H9 (cell line): ENCODE measurements around the gene SLC12A5. TPM values are rescaled to one million over a fixed set of nuclear protein-coding genes. Genes with fewer than 3 reads are reported as not detected.

Experiments
- DNase-seq: peaks from one replicate; pipeline ENCODE4 v3.0.0-alpha.2; 2017
- H2AFZ ChIP-seq: one replicate; pipeline ENCODE4 v1.6.1; 2013; ENCODE audit warnings: mild to moderate bottlenecking, low read length, control low read depth, moderate library complexity
- H2AK5ac ChIP-seq: 2 replicates; pipeline ENCODE4 v1.6.1; 2013; ENCODE audit warnings: low read length, control low read depth, mixed read lengths; ENCODE audit not compliant: insufficient read length
- H2BK120ac ChIP-seq: one replicate; pipeline ENCODE4 v1.6.1; 2013; ENCODE audit warnings: low read depth, mild to moderate bottlenecking, low read length, control low read depth, inconsistent platforms; ENCODE audit not compliant: poor library complexity, severe bottlenecking
- H2BK12ac ChIP-seq: 2 replicates; pipeline ENCODE4 v1.6.1; 2013; ENCODE audit warnings: low read length, control low read depth, mixed read lengths, low read depth; ENCODE audit not compliant: insufficient read length
- H2BK15ac ChIP-seq: 2 replicates; pipeline ENCODE4 v1.6.1; 2013; ENCODE audit warnings: low read depth, low read length, control low read depth
- H2BK20ac ChIP-seq: one replicate; pipeline ENCODE4 v1.6.1; 2013; ENCODE audit warnings: low read depth, mild to moderate bottlenecking, low read length, control low read depth, inconsistent platforms; ENCODE audit not compliant: poor library complexity, severe bottlenecking
- H2BK5ac ChIP-seq: 2 replicates; pipeline ENCODE4 v1.6.1; 2013; ENCODE audit warnings: low read length, control low read depth, mixed read lengths; ENCODE audit not compliant: insufficient read length
- H3K14ac ChIP-seq: 2 replicates; pipeline ENCODE4 v1.6.1; 2013; ENCODE audit warnings: low read length, control low read depth; ENCODE audit not compliant: insufficient read depth
- H3K18ac ChIP-seq: 2 replicates; pipeline ENCODE4 v1.6.1; 2013; ENCODE audit warnings: low read depth, mild to moderate bottlenecking, mixed read lengths, low read length, control low read depth; ENCODE audit not compliant: insufficient read length
- H3K23ac ChIP-seq: 2 replicates; pipeline ENCODE4 v1.6.1; 2013; ENCODE audit warnings: low read length, control low read depth, mixed read lengths, low read depth; ENCODE audit not compliant: insufficient read length
- H3K23me2 ChIP-seq: 2 replicates; pipeline ENCODE4 v1.6.1; 2013; ENCODE audit warnings: low read depth, mild to moderate bottlenecking, mixed read lengths, low read length, control low read depth; ENCODE audit not compliant: insufficient read length, poor library complexity, severe bottlenecking
- H3K27ac ChIP-seq: 2 replicates; pipeline ENCODE4 v1.5.1; 2013; ENCODE audit warnings: low read length, control low read depth, mixed read lengths, low read depth; ENCODE audit not compliant: insufficient read length
- H3K27me3 ChIP-seq: 2 replicates; pipeline ENCODE4 v1.6.1; 2013; ENCODE audit warnings: low read length, control low read depth, inconsistent platforms; ENCODE audit not compliant: insufficient read depth
- H3K4ac ChIP-seq: 2 replicates; pipeline ENCODE4 v1.6.1; 2013; ENCODE audit warnings: low read depth, mild to moderate bottlenecking, control low read depth, inconsistent platforms, low read length, moderate library complexity
- H3K4me1 ChIP-seq: 2 replicates; pipeline ENCODE4 v1.6.1; 2013; ENCODE audit warnings: low read length, control low read depth, inconsistent platforms; ENCODE audit not compliant: insufficient read depth
- H3K4me2 ChIP-seq: 2 replicates; pipeline ENCODE4 v1.6.1; 2013; ENCODE audit warnings: low read length, control low read depth, mixed read lengths; ENCODE audit not compliant: insufficient read length, insufficient read depth
- H3K56ac ChIP-seq: 2 replicates; pipeline ENCODE4 v1.6.1; 2013; ENCODE audit warnings: low read depth, mild to moderate bottlenecking, mixed read lengths, low read length, control low read depth; ENCODE audit not compliant: insufficient read length
- H3K79me1 ChIP-seq: 2 replicates; pipeline ENCODE4 v1.6.1; 2013; ENCODE audit warnings: low read depth, mild to moderate bottlenecking, moderate library complexity, low read length, control low read depth, inconsistent platforms; ENCODE audit not compliant: insufficient read depth, poor library complexity, severe bottlenecking
- H3K79me2 ChIP-seq: 2 replicates; pipeline ENCODE4 v1.6.1; 2013; ENCODE audit warnings: low read length, control low read depth, inconsistent platforms; ENCODE audit not compliant: insufficient read depth
- H3K9ac ChIP-seq: 2 replicates; pipeline ENCODE4 v1.6.1; 2013; ENCODE audit warnings: low read length, control low read depth, mixed read lengths; ENCODE audit not compliant: insufficient read length; ENCODE audit errors: extremely low read depth
- H3K9me3 ChIP-seq: one replicate; pipeline ENCODE4 v1.6.1; 2013; ENCODE audit warnings: low read depth, low read length, inconsistent platforms; ENCODE audit not compliant: control insufficient read depth
- H3T11ph ChIP-seq: one replicate; pipeline ENCODE4 v1.6.1; 2013; ENCODE audit warnings: mild to moderate bottlenecking, low read length, control low read depth, inconsistent platforms
- H4K20me1 ChIP-seq: one replicate; pipeline ENCODE4 v1.6.1; 2013; ENCODE audit not compliant: control insufficient read depth, insufficient read length, insufficient read depth
- H4K5ac ChIP-seq: 2 replicates; pipeline ENCODE4 v1.6.1; 2013; ENCODE audit warnings: low read depth, mild to moderate bottlenecking, mixed read lengths, low read length, control low read depth; ENCODE audit not compliant: insufficient read length
- H4K8ac ChIP-seq: replicated peaks from 2 replicates; pipeline ENCODE4 v1.6.1; 2013; ENCODE audit warnings: low read length, control low read depth, mixed read lengths, low read depth; ENCODE audit not compliant: insufficient read length
- H4K91ac ChIP-seq: 2 replicates; pipeline ENCODE4 v1.6.1; 2013; ENCODE audit warnings: low read depth, mild to moderate bottlenecking, moderate library complexity, mixed read lengths, low read length, control low read depth; ENCODE audit not compliant: insufficient read length
- H3K27ac Mint-ChIP-seq, 3 experiments: 2 replicates in 2 of 3; 3 replicates in 1 of 3; pipeline ENCODE4 v1.8.0; 2020 to 2021; ENCODE audit warnings: mixed read lengths in 3 of 3, mild to moderate bottlenecking in 1 of 3, moderate library complexity in 1 of 3
- H3K27me3 Mint-ChIP-seq: 2 replicates; pipeline ENCODE4 v1.8.0; 2021; ENCODE audit warnings: low read depth, mild to moderate bottlenecking, moderate library complexity, mixed read lengths
- H3K36me3 Mint-ChIP-seq, 3 experiments: 2 replicates in 2 of 3; 3 replicates in 1 of 3; pipeline ENCODE4 v1.8.0; 2020 to 2021; ENCODE audit warnings: low read depth in 3 of 3, mixed read lengths in 3 of 3; ENCODE audit not compliant: insufficient read depth in 1 of 3
- H3K4me1 Mint-ChIP-seq, 2 experiments: 2 replicates each; pipeline ENCODE4 v1.8.0; 2020; ENCODE audit warnings: mixed read lengths in 2 of 2
- H3K4me3 Mint-ChIP-seq, 2 experiments: 2 replicates in 1 of 2; 3 replicates in 1 of 2; pipeline ENCODE4 v1.8.0; 2020 to 2021; ENCODE audit warnings: mild to moderate bottlenecking in 2 of 2, mixed read lengths in 2 of 2, moderate library complexity in 1 of 2
- H3K9me3 Mint-ChIP-seq, 2 experiments: 2 replicates in 1 of 2; 3 replicates in 1 of 2; pipeline ENCODE4 v1.8.0; 2020; ENCODE audit warnings: mild to moderate bottlenecking in 2 of 2, mixed read lengths in 2 of 2, moderate library complexity in 1 of 2
- CTCF ChIP-seq: fragments of 200-600 bp; sonication (generic); conservative IDR thresholded peaks from 3 replicates; pipeline ENCODE4 v1.8.0; 2021; ENCODE audit warnings: antibody characterized with exemption, mild to moderate bottlenecking
- WGBS: extraction: QIAGEN DNeasy Blood & Tissue Kit; methylation state at CpG from one replicate; pipeline ENCODE4 v1.1.7; 2013; ENCODE audit warnings: missing lambda C conversion rate, low lambda C conversion rate, mixed read lengths; ENCODE audit not compliant: insufficient read length; ENCODE audit errors: extremely low coverage; 5-methylcytosine and 5-hydroxymethylcytosine counted together
- total RNA-seq: library from RNA; stranded (reverse); gene quantifications from 2 replicates; pipeline ENCODE4 v1.2.1, GENCODE V29; 2021

SLC12A5 gene
- total RNA-seq, 1 experiment from 2014 or later, result 8.7 TPM

- Histone ChIP-seq H3K23ac (no peak overlapping the region), H4K8ac (no peak overlapping the region), H3T11ph (no peak overlapping the region), H4K20me1 (no peaks in the 10 kb centered on the region), H3K4me2 (no peak overlapping the region), H3K56ac (no peak overlapping the region), H2AK5ac (no peak overlapping the region), H3K9ac (no peak overlapping the region), H3K4ac (no peak overlapping the region), H2BK15ac (no peak overlapping the region), H3K27ac (no peak overlapping the region), H2AFZ (no peak overlapping the region), H4K91ac (no peak overlapping the region), H3K27me3 (no peaks in the 10 kb centered on the region), H3K23me2 (no peaks in the 10 kb centered on the region), H3K18ac (no peak overlapping the region), H2BK20ac (no peak overlapping the region), H4K5ac (no peak overlapping the region), H2BK12ac (no peak overlapping the region), H3K79me2 (no peaks in the 10 kb centered on the region; the same call in 1 of the 2 replicates), H2BK120ac (no peak overlapping the region), H3K4me1 (peaks cover 17% of the 10 kb centered on the region), H3K9me3 (no peaks in the 10 kb centered on the region), H3K79me1 (peaks cover 3% of the 10 kb centered on the region), H3K14ac (no peak overlapping the region), H2BK5ac (no peak overlapping the region)
- no peaks in the 10 kb centered on the region for H3K9me3 Mint-ChIP-seq
- peaks cover 18 to 19% of the 10 kb centered on the region in 2 experiments for H3K4me1 Mint-ChIP-seq
- no peak for TF ChIP-seq CTCF
- H3K4me3 Mint-ChIP-seq, result peak overlapping the region in 1 of 2 experiments; percentile 12; a peak in 1 of 5 replicates
- no peaks in the 10 kb centered on the region for H3K27me3 Mint-ChIP-seq
- H3K36me3 Mint-ChIP-seq, result peaks cover 7 to 27% (median 17%) of the 10 kb centered on the region in 3 experiments
- WGBS, result no CpG with 5 or more reads among the region's 3 CpGs
- H3K27ac Mint-ChIP-seq, result peak overlapping the region; percentile 36 to 78 (median 69); a peak in 5 of 7 replicates
- no peak for DNase-seq
Observed at GRCh38 chr20:46073443-46073842, 44.4 kb downstream of the SLC12A5 start.
